Fibroblast of lung (primary cell): ENCODE results near the gene SRRD.

ENCODE experiments used
- EZH2 ChIP-seq: IDR thresholded peaks from 2 replicates; pipeline ENCODE4 v1.5.1; 2012; ENCODE audit warnings: low read length, control low read depth, mild to moderate bottlenecking; ENCODE audit errors: missing control alignments
- TF ChIP-seq, protein P1 (sequence below), 2 donors: IDR thresholded peaks in 1 of 2; conservative IDR thresholded peaks in 1 of 2; 1 replicate in 1 of 2; 2 replicates in 1 of 2; pipeline ENCODE4 v1.5.1; 2011 to 2012; ENCODE audit warnings: low read length in 2 of 2, control low read depth in 1 of 2, inconsistent platforms in 1 of 2, low read depth in 1 of 2, mild to moderate bottlenecking in 1 of 2

DNA sequence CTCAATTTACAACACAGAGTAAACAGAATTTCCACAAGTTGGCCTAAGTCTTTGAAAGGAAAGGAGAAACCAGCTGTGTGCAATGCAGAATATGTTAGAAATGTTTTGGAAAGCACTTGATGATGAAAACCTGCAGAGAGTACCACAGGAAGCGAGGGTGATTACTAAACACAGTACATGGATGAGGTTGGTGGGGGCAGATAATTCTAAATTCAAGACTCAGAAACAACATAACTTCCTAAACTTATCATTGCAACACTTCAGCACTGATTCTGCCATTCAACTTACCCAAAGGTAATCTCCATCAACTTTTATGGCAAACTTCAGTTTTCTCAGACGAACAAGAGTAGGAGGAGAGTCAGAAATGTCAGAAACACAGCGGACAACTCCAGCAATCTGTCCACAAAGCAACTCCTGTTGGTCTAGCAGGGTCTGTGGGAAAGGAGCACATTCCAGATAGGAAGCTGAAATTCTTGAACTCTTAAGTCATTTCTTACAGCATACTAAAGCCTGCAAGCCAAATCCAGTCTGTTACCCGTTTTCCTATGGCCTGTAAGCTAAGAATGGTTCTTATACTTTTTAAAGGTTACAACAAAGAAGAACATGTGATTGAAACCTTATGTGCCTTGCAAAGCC, 6.9 kb upstream of the SRRD start:
- TF ChIP-seq, protein P1, sequence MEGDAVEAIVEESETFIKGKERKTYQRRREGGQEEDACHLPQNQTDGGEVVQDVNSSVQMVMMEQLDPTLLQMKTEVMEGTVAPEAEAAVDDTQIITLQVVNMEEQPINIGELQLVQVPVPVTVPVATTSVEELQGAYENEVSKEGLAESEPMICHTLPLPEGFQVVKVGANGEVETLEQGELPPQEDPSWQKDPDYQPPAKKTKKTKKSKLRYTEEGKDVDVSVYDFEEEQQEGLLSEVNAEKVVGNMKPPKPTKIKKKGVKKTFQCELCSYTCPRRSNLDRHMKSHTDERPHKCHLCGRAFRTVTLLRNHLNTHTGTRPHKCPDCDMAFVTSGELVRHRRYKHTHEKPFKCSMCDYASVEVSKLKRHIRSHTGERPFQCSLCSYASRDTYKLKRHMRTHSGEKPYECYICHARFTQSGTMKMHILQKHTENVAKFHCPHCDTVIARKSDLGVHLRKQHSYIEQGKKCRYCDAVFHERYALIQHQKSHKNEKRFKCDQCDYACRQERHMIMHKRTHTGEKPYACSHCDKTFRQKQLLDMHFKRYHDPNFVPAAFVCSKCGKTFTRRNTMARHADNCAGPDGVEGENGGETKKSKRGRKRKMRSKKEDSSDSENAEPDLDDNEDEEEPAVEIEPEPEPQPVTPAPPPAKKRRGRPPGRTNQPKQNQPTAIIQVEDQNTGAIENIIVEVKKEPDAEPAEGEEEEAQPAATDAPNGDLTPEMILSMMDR (conservative IDR thresholded peaks at IDR 0.05 in 1 of 2, IDR thresholded peaks at IDR 0.05 in 1 of 2; ENCODE audit: low read depth in 1 of 2, low read length in 2 of 2): no peak
- no peak for TF ChIP-seq EZH2
